HG02588 (cell line): ENCODE measurements around the gene CDKN1A.
"Not testable (repeated sequence)": the region's sequence is repeated elsewhere in the genome, so short reads cannot be mapped to it uniquely, and the experiment has no call there.

Source experiments
- ATAC-seq: cut with Tn5 transposase; IDR thresholded peaks from one replicate; pipeline ENCODE4 v1.9.1; 2021; ENCODE audit warnings: mild to moderate bottlenecking, moderate library complexity; ENCODE audit not compliant: unreplicated experiment

The CDKN1A gene

DNA sequence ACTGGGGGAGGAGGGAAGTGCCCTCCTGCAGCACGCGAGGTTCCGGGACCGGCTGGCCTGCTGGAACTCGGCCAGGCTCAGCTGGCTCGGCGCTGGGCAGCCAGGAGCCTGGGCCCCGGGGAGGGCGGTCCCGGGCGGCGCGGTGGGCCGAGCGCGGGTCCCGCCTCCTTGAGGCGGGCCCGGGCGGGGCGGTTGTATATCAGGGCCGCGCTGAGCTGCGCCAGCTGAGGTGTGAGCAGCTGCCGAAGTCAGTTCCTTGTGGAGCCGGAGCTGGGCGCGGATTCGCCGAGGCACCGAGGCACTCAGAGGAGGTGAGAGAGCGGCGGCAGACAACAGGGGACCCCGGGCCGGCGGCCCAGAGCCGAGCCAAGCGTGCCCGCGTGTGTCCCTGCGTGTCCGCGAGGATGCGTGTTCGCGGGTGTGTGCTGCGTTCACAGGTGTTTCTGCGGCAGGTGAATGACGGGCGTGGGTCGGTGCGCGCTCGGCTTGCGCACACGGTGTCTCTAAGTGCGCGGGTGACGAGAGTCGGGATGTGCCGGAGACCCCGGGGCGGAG, at the start of gene CDKN1A:
Gene CDKN1A, plus strand, starts transcription at position 227 of the 555 bp plus-strand sequence. CDS start 5,388 bp downstream, outside the sequence.
- ATAC-seq, result peak; percentile 52

DNA sequence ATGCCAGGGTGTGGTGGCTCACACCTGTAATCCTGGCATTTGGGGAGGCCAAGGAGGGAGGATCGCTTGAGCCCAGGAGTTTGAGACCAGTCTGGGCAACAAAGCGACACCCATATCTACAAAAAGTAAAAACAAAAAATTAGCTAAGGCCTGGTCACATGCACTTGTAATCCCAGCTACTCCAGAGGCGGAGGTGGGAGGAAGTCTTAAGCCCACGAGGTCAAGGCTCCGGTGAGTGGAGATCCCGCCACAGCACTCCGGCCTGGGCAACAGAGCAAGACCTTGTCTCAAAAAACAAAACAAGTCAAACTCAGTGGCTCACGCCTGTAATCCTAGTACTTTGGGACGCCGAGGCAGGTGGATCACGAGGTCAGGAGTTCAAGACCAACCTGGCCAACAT, 48.7 kb upstream of the CDKN1A start:
- no peak for ATAC-seq

GRCh38 chr6:36631326-36632011, 47.0 kb upstream of the CDKN1A start:
- no peak for ATAC-seq

GRCh38 chr6:36633370-36633769, 45.1 kb upstream of the CDKN1A start:
- ATAC-seq, result no peak

GRCh38 chr6:36633915-36634314, 44.6 kb upstream of the CDKN1A start:
- ATAC-seq, result no peak

GRCh38 chr6:36634317-36635108, 44.0 kb upstream of the CDKN1A start:
- ATAC-seq, result no peak

- ATAC-seq, result no peak
These were observed 42.2 kb upstream of the CDKN1A start for GRCh38 chr6:36636283-36636682.

DNA sequence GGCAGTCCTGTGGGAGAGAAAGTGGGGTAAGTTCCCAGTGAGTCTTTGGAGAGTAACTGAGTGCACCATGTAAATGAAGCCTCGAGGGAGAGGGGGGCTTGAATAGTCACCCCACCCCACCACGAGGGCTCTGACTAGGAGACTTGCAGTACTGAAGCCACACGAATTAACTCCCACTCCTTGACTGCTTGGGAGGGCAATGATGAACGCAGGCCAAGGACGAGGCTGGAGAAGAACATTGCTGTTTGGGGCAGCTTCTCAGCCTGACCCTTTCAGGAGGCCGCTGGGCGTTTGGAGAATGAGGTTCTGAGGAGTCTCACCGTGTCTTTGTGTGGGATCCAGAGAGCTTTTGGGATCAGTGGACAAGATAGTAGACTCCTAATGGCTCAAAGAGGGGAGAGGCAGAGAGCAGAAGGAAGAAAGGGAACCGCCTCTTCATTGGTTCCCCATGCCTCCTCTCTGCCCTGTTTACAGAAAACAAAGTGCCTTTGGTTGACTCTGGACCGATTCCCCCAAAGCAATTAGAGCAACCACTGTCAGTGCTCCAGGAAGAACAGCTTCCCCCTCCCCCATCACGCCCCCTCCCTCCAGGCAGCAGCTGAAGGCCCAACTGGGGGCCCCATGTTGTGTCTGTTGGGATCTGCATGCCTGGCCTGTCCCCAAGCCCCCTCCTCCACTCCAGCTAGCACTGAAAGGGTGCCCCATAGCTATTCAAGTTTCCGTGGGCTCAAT, 41.7 kb upstream of the CDKN1A start:
- ATAC-seq, result no peak

GRCh38 chr6:36638579-36638978, 39.9 kb upstream of the CDKN1A start:
- no peak for ATAC-seq

- no peak for ATAC-seq
These were observed 39.2 kb upstream of the CDKN1A start for GRCh38 chr6:36639171-36639808.

DNA sequence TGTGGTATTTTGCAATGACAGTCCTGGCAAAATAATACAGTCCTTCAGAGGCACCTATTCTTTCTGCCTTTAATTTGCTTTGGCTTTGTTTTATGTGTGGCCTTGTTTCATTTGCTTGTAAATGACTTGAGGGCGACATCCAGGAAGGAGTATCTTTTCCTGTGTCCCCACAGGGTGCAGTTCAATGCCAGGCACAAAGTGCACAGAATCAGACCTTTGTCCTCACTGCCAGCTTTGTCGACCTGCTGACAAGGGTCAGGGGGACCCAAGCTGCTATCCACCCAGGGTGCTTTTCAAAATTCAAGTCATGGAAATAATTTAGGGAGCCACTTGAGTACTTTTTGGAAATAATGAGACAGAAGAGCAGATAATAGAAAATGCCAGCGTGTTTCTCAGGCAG, 37.0 kb upstream of the CDKN1A start:
- no peak for ATAC-seq

- no peak for ATAC-seq
These were observed 35.3 kb upstream of the CDKN1A start for GRCh38 chr6:36642913-36643817.

GRCh38 chr6:36643977-36644376, 34.5 kb upstream of the CDKN1A start:
- ATAC-seq, result no peak

DNA sequence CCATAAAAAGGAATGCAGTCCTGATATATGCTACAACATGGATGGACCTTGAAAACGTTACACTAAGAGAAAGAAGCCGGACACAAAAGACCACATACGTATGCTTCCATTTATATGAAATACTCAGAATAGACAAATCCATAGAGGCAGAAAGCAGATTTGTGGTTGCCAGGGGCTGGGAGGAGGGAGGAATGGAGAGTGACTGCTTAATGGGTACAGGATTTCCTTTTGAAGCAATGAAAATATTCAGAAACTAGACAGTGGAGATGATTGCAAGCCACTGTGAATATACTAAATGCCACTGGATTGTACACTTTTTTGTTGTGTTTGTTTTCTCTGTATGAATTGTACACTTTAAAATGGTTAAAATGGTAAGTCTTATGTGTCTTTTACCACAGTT, 29.4 kb upstream of the CDKN1A start:
- ATAC-seq, result no peak

- ATAC-seq, result no peak
These were observed 28.6 kb upstream of the CDKN1A start for GRCh38 chr6:36649701-36650484.

DNA sequence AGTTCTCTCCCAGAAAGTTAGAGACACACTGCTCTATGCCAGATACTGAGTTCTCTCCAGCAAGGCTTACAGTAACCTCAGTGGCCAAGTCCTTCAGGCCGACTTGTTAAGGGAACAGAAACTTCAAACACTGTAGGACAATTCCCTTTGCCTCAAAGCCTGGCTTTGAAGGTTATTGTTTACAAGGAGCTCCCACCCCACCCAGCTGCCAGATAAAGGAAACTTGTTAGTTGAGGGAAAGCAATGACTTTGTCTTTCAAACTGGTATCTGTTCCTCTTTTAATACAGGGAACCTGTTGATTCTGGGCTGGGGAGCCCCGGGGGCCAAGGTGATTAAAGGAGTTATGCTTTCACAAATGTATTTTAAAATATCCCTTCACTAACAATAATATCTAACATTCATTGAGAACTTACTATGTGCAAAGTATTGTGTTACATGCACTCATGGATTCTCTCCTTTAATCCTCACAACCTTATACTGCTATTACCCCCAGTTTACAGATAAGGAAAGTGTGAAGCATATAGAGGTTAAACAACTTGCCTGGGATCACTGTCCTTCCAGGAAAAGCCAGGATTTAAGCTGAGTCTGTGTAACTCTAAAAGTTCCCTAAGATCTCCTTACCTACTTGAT, 27.6 kb upstream of the CDKN1A start:
- ATAC-seq, result no peak

DNA sequence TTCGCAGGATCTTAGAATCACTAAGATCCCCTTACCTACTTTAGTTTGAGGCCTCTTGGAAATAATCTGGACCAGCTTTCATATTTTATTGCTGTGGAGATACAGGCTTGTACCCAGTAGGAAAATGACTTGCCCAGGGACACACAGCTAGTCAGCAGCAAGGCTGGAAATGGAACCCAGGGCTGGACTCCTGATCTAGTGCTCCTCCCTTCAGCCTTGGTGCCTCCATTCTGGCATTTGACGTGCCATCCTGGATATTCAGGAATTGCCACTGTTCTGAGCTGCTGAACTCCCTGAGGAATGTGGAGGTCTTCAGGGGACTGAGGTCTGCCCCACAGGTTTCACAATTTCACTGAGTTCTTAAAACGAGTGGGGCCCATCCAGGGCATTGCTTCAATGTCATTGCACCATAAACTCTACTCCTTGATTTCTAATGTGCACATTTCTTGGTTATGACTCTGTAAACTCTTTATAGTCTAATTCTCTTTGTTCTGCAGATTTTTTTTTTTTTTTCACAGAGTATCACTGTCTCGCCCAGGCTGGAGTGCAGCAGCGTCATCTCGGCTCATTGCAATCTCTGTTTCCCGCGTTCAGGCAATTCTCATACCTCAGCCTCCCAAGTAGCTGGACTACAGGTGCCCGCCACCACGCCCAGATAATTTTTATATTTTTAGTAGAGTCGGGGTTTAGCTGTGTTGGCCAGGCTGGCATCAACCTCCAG, 26.7 kb upstream of the CDKN1A start:
- ATAC-seq, result no peak

DNA sequence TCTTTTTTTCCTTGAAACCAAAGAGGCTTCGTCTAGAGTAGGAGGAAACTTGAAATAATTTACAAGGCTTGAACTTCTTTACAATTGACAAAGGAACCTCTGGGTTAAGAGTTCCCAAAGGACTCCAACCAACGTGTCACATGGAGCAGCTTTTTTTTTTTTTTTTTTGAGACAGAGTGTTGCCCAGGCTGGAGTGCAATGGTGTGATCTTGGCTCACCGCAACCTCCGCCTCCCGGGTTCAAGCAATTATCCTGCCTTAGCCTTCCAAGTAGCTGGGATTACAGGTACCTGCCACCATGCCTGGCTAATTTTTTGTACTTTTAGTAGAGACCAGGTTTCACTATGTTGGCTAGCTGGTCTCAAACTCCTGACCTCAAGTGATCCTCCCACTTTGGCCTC, 24.0 kb upstream of the CDKN1A start:
- ATAC-seq, result not testable (repeated sequence)
